ENCODE measurements around the gene MAP2K1.
"Not testable (repeated sequence)": the region's sequence is repeated elsewhere in the genome, so short reads cannot be mapped to it uniquely, and the experiment has no call there.

The MAP2K1 gene

DNA sequence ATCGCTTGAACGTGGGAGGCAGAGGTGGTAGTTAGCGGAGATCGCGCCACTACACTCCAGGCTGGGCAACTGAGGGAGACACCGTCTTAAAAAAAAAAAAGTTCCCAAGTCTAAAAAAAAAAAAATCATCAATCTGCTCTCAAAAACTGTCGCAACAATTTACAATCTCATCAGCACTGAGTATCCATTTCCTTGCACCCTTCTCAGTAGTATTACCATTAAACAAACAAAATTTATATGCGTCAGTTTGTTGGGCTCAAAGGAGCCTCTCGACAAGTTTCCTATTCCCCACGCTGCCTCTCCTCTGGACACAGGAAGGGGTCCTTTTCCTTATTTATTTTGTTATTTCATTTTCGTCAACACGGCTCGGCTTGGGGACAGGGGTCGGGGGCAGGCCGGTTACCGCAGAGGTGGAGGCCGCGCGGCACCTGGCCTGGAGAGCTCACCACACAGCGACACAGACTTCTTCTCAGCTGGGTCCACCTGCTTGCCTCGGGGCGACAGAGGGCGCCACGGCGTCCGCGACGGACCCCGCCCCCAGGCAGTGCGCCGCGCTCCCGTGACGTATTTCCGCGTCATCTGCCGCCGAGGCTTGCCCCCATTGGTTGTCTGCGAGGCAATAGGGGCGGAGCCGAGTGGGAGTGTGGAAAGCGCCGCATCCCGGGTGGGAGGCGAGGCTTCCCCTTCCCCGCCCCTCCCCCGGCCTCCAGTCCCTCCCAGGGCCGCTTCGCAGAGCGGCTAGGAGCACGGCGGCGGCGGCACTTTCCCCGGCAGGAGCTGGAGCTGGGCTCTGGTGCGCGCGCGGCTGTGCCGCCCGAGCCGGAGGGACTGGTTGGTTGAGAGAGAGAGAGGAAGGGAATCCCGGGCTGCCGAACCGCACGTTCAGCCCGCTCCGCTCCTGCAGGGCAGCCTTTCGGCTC lies at the start of gene MAP2K1:
MAP2K1 (plus strand) TSS at position 709 of the 920 bp plus-strand sequence. CDS start 436 bp downstream, outside the sequence.
- TF ChIP-seq, protein P1, sequence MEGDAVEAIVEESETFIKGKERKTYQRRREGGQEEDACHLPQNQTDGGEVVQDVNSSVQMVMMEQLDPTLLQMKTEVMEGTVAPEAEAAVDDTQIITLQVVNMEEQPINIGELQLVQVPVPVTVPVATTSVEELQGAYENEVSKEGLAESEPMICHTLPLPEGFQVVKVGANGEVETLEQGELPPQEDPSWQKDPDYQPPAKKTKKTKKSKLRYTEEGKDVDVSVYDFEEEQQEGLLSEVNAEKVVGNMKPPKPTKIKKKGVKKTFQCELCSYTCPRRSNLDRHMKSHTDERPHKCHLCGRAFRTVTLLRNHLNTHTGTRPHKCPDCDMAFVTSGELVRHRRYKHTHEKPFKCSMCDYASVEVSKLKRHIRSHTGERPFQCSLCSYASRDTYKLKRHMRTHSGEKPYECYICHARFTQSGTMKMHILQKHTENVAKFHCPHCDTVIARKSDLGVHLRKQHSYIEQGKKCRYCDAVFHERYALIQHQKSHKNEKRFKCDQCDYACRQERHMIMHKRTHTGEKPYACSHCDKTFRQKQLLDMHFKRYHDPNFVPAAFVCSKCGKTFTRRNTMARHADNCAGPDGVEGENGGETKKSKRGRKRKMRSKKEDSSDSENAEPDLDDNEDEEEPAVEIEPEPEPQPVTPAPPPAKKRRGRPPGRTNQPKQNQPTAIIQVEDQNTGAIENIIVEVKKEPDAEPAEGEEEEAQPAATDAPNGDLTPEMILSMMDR (IDR thresholded peaks at IDR 0.05; ENCODE audit: insufficient read depth, missing control alignments), result peak; percentile 69
- no peak for FAIRE-seq

DNA sequence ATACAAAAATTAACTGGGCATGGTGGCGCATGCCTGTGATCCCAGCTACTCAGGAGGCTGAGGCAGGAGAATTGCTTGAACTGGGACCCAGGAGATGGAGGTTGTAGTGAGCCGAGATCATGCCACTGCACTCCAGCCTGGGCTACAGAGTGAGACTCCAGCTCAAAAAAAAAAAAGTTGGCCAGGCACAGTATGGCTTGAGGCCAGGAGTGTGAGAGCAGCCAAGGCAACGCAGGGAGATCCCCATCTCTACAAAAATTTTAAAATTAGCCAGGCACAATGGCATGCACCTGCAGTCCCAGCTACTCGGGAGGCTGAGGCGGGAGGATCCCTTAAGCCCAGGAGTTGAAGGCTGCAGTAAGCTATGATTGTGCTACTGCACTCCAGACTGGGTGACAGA lies 38.2 kb upstream of the MAP2K1 start:
- FAIRE-seq; DNase-seq (ENCODE audit: insufficient read length, low spot score): not testable (repeated sequence)

More for the DNA sequence above, at the start of gene MAP2K1:
- peak; percentile 89 for DNase-seq (ENCODE audit: insufficient read length, low spot score)

DNA sequence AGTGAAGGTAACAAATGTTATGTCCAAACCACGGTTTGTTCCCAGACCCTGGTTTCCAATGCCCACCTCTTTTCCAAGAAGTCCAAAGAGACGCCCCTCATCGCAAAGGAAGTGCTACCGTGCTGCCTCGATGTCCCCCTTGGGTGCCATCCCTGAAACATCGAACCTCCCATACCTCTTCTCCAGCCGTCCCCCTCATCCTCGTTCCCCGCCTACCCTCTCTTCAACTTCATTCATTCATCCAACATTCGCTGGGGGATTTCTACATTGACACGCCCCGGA lies 30.7 kb upstream of the MAP2K1 start:
- FAIRE-seq, result no peak
- TF ChIP-seq, protein P1 (IDR thresholded peaks at IDR 0.05; ENCODE audit: insufficient read depth, missing control alignments), result no peak
- no peak for DNase-seq (ENCODE audit: insufficient read length, low spot score)

DNA sequence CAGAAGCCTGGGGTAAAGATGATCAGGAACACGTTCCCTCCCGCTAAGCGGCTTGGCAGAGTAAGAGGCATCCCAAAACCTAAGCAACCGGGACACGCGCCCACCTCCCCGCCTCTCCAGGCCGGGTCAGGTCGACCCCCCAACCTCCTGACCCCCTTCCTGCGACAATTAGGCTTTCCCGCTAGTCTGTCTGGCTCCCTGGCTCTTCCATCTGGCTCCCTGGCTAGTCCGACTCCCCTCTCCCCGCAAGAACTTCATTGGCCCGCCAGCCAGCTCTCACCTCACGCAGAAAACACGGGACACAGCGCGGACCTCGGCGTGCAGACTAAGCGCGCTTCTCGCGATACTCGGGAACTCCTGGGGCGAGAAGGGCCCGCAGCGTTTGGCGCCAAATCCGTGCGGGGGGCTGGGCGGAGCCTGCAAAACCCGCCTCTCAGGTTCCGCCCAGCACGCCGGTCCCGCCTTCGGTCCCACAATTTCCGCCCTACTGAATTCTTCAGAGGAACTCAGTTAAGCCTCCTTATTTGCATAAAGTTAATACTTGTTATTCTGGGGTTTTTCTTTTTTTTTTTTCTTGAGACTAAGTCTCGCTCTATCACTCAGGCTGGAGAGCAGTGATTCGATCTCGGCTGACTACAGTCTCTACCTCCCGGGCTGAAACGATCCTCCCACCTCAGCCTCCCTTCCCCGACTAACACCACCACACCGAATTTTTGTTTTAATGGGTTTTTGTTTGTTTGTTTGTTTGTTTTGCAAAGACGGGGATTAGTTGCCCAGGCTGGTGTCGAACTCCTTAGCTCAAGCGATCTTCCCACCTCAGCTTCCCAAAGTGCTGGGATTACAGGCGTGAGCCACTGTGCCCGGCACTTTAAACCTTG lies 30.1 kb upstream of the MAP2K1 start, which contains the start of gene TIPIN:
TIPIN (minus strand) TSS at position 327 of the 878 bp plus-strand sequence. CDS start 3,738 bp downstream, outside the sequence.
- FAIRE-seq, result no peak
- TF ChIP-seq, protein P1 (IDR thresholded peaks at IDR 0.05; ENCODE audit: insufficient read depth, missing control alignments), result no peak

DNA sequence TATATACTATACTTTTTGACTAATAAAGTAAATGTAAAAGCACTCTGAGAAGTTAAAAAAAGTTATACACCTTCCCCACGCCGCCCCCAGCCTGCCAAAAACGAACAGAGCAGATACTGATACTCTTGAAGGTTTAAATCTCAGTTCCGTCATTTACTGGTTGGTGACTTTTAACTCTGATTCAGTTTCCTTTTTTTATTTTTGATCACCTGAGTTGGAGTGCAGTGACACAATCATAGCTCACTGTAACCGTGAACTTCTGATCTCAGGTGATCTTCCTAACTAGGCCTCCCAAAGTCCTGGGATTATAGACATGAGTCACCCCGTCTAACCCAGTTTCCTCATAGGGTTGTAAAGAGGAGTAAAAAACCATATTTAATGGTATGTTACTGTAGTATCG lies 27.0 kb upstream of the MAP2K1 start:
- DNase-seq (ENCODE audit: insufficient read length, low spot score) (no peak), FAIRE-seq (no peak)
- TF ChIP-seq, protein P1 (IDR thresholded peaks at IDR 0.05; ENCODE audit: insufficient read depth, missing control alignments), result no peak

More for the DNA sequence above, 30.1 kb upstream of the MAP2K1 start, which contains the start of gene TIPIN:
- DNase-seq (ENCODE audit: insufficient read length, low spot score), result peak; percentile 86

DNA sequence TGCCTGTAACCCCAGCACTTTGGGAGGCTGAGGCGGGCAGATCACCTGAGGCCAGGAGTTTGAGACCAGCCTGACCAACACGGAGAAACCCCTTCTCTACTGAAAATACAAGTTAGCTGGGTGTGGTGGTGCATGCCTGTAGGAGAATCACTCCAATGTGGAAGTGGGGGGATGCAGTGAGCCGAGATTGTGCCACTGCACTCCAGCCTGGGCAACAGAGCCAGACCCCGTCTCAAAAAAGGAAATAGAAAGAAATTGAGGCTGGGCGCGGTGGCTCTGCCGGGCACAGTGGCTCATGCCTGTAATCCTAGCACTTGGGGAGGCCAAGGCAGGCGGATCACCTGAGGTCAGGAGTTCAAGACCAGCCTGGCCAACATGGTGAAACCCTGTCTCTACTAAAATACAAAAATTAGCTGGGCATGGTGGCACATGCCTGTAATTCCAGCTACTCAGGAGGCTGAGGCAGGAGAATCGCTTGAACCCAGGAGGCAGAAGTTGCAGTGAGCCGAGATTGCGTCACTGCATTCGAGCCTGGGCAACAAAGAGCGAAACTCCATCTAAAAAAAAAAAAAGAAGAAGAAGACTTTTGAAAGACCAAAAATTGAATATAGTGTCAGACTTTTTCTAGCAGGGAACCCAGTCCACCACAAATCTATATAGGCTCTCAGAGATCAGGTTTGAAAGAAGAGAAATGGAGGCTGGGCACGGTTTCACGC lies 24.8 kb upstream of the MAP2K1 start:
- not testable (repeated sequence) for DNase-seq (ENCODE audit: insufficient read length, low spot score); FAIRE-seq

DNA sequence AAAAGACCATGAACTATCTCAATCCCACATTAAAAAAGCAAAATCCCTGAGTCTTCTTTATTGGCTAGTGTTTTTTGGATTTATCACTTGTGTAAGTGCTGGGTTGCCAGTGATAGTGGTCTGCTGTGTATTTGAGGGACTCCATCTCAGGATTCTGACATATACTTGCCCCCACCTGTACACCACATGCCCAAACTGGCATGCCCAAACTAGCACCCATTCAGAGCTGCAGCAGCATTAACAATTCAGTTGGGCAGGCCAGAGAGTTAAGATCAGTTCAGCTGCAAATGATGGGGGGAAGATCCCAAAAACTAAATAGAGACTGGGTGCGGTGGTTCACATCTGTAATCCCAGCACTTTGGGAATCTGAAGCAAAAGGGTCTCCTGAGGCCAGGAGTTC lies 23.9 kb upstream of the MAP2K1 start:
- FAIRE-seq (no peak), DNase-seq (ENCODE audit: insufficient read length, low spot score) (no peak)
- TF ChIP-seq, protein P1 (IDR thresholded peaks at IDR 0.05; ENCODE audit: insufficient read depth, missing control alignments), result no peak

All from D721Med (cell line).